ENCODE data around the gene RIN1. TPM values are rescaled to one million over a fixed set of nuclear protein-coding genes. Genes with fewer than 3 reads are reported as not detected.
A peak's percentile ranks its signal among the peaks of the same experiment; 100 is the strongest.

The RIN1 gene
- total RNA-seq, 1 donor from 2014 or later, result 9.5 TPM

DNA sequence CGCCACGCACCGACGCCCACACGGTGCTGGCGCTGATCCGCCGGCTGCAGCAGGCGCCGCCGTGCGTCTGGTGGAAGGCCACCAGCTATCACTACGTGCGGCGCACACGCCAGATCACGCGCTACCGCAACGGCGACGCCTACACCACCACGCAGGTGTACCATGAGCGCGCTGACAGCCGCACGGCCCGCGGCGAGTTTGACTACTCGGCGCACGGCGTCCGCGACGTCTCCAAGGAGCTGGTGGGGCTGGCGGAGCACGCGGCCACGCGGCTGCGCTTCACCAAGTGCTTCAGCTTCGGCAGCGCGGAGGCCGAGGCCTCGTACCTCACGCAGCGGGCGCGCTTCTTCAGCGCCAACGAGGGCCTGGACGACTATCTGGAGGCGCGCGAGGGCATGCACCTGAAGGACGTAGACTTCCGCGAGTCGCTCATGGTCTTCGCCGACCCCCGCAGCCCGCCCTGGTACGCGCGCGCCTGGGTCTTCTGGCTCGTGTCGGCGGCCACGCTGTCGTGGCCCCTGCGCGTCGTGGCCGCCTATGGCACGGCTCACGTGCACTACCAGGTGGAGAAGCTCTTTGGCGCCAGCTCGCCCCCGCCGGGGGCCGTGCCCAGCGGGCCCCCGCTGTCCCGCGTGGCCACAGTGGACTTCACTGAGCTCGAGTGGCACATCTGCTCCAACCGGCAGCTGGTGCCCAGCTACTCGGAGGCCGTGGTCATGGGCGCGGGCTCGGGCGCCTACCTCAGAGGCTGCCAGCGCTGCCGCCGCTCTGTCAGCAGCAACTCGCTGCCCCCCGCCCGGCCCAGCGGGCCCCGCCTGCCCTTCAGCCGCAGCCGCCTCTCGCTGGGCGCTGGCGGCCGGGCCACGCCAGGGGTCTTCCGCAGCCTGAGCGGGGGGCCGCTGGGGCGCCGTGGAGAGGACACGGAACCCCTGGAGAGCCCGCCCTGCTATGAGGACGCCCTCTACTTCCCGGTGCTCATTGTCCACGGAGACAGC lies 41.3 kb downstream of the RIN1 start:
- TF ChIP-seq, protein P1, sequence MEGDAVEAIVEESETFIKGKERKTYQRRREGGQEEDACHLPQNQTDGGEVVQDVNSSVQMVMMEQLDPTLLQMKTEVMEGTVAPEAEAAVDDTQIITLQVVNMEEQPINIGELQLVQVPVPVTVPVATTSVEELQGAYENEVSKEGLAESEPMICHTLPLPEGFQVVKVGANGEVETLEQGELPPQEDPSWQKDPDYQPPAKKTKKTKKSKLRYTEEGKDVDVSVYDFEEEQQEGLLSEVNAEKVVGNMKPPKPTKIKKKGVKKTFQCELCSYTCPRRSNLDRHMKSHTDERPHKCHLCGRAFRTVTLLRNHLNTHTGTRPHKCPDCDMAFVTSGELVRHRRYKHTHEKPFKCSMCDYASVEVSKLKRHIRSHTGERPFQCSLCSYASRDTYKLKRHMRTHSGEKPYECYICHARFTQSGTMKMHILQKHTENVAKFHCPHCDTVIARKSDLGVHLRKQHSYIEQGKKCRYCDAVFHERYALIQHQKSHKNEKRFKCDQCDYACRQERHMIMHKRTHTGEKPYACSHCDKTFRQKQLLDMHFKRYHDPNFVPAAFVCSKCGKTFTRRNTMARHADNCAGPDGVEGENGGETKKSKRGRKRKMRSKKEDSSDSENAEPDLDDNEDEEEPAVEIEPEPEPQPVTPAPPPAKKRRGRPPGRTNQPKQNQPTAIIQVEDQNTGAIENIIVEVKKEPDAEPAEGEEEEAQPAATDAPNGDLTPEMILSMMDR (conservative IDR thresholded peaks at IDR 0.05), result no peak
- Mint-ChIP-seq H3K27me3 (peaks cover 53% of the 10 kb centered on the region), H3K4me3 (no peak overlapping the region), H3K27ac (no peak overlapping the region), H3K4me1 (ENCODE audit: unreplicated experiment) (peaks cover 9% of the 10 kb centered on the region), H3K9me3 (no peaks in the 10 kb centered on the region), H3K36me3 (no peaks in the 10 kb centered on the region)
- no peak for DNase-seq (ENCODE audit: extremely low spot score, unreplicated experiment)

DNA sequence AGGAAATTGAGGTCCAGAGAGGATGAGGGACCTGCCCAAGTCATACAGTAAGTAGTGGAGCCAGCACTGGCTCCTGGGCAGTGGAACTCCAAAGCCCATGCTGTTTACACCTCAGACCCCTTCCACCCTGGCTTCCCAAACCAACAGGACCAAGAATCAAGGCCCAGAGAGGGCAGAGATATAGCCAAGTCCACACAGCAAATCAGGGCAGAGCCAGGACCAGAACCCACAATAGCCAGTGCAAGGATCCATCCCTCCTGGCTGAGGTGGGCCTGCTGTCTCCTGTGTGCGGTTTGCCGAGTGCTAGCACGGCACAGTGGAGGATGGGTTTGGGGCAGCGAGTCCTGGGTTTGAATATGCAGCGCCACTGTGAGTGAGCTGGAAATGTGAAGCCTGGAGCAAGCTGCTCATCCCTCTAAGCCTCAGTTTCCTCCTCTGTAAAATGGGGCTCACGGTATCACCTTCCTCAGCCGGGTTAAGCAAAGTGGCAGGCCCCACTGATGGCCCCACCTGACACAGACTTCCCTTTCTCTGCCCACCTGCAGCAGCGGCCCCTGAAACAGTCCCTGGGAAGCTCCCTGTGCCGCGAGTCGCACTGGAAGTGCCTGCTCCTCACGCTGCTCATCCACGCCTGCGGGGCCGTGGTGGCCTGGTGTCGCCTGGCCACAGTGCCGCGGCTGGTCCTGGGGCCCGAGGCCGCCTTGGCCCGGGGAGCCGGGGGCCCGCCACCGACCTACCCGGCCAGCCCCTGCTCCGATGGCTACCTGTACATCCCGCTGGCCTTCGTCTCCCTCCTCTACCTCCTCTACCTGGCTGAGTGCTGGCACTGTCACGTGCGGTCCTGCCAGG lies 42.2 kb downstream of the RIN1 start:
- Mint-ChIP-seq H3K27me3 (peaks cover 56% of the 10 kb centered on the region), H3K36me3 (peaks cover 3% of the 10 kb centered on the region), H3K4me3 (peak overlapping the region; percentile 37), H3K4me1 (ENCODE audit: unreplicated experiment) (peaks cover 18% of the 10 kb centered on the region), H3K27ac (no peak overlapping the region), H3K9me3 (no peaks in the 10 kb centered on the region)
- TF ChIP-seq, protein P1 (conservative IDR thresholded peaks at IDR 0.05), result no peak
- no peak for DNase-seq (ENCODE audit: extremely low spot score, unreplicated experiment)

DNA sequence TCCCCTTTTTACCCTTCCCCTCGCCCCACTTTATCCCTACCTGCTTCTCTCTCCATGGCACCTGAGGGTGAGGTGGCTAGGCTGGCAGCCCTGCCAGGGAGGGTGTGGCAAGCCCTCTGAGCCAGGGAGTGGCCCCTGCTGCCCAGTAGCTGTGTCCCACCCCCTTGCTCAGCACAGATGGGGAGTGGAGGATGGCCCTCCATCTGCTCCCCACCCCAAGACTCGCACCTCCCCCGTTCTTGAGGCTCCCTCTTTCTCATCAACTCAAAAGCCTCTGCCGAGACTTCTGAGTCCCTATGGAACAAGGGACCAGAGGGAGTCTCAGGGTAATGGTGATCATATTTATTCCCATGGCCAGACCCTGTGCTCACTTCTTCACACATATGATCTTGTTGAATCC lies 42.9 kb downstream of the RIN1 start:
- DNase-seq (ENCODE audit: extremely low spot score, unreplicated experiment), result no peak
- TF ChIP-seq, protein P1 (conservative IDR thresholded peaks at IDR 0.05), result no peak
- Mint-ChIP-seq H3K36me3 (peaks cover 3% of the 10 kb centered on the region), H3K4me1 (ENCODE audit: unreplicated experiment) (peaks cover 18% of the 10 kb centered on the region), H3K9me3 (no peaks in the 10 kb centered on the region), H3K27ac (no peak overlapping the region), H3K4me3 (peak overlapping the region; percentile 37), H3K27me3 (peaks cover 57% of the 10 kb centered on the region)

DNA sequence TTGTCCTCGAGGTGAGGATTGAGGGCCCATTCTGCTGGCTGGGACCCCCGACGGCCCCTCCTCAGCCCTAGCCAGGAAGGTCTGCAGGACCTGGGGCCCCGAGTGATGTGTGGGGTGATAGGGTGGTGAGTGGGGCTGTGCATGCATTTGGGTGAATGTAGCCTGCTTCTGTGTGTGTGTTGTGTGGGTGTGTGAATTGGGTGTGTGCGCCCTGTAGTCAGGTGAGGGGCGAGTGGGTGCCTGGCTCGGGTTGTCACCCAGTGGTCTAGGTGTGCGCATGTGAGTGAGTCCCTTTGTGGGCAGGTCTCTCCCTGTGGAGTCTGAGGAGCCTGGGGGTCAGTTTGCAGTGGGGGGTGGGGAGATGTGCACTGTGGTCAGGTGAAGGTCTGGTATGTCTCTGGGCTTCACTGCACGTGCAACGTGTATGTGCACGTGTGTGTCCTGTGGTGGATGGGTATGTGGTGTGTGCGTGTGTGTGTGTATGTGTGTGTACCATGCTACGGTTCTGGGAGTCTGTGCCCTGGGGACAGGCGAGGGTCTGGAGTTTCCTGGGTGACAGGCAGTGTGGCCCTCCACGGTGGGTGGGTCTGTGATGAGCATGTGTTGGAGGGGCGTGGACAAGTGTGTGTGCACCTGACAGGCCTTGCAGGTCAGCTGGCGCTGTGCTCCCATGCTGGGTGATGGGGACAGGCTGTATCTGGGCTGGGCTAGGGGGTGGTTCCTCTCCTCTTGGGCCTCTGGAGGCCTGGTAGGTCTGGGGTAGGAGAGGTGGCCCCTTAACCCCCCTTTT lies 43.5 kb downstream of the RIN1 start:
- Mint-ChIP-seq H3K9me3 (no peaks in the 10 kb centered on the region), H3K4me1 (ENCODE audit: unreplicated experiment) (peaks cover 18% of the 10 kb centered on the region), H3K27me3 (peaks cover 53% of the 10 kb centered on the region), H3K27ac (no peak overlapping the region), H3K36me3 (peaks cover 3% of the 10 kb centered on the region), H3K4me3 (peak overlapping the region; percentile 76)
- DNase-seq (ENCODE audit: extremely low spot score, unreplicated experiment), result no peak
- TF ChIP-seq, protein P1 (conservative IDR thresholded peaks at IDR 0.05), result no peak
